Sigmoid colon (tissue), 7 donors: ENCODE measurements around the gene DYNC1I1. TPM values are rescaled to one million over a fixed set of nuclear protein-coding genes. Genes with fewer than 3 reads are reported as not detected.

Experiments
- DNase-seq: peaks from one replicate; pipeline ENCODE4 v3.0.0-alpha.2; 2019
- H3K27ac ChIP-seq, 4 donors: fragments of 200-600 bp; sonication (generic); one replicate each; pipeline ENCODE4 v1.5.1; 2016 to 2019; ENCODE audit warnings: mild to moderate bottlenecking in 1 of 4
- H3K27me3 ChIP-seq, 3 donors: fragments of 200-600 bp; sonication (generic); one replicate each; pipeline ENCODE4 v1.5.1; 2019; ENCODE audit warnings: mild to moderate bottlenecking in 1 of 3
- H3K36me3 ChIP-seq, 4 donors: fragments of 200-600 bp; sonication (generic); one replicate each; pipeline ENCODE4 v1.5.1; 2016 to 2019
- H3K4me1 ChIP-seq, 4 donors: fragments of 200-600 bp; sonication (generic); one replicate each; pipeline ENCODE4 v1.5.1; 2017 to 2019
- H3K4me3 ChIP-seq, 4 donors: fragments of 200-600 bp; sonication (generic); one replicate each; pipeline ENCODE4 v1.5.1; 2017 to 2019; ENCODE audit warnings: mild to moderate bottlenecking in 2 of 4, moderate library complexity in 1 of 4
- H3K9me3 ChIP-seq, 4 donors: fragments of 200-600 bp in 3 of 4; sonication (generic) in 3 of 4; one replicate each; pipeline versions ENCODE4 v1.5.1 to v1.6.1; 2013 to 2019
- CTCF ChIP-seq, 4 experiments: fragments of 450-650 bp in 3 of 4; fragments of 200-600 bp in 1 of 4; IDR thresholded peaks; one replicate each; pipeline ENCODE4 v1.5.1; 2016 to 2019; ENCODE audit warnings: antibody characterized with exemption in 4 of 4, mild to moderate bottlenecking in 3 of 4, moderate library complexity in 2 of 4
- EP300 ChIP-seq, 4 donors: sonication (generic); formaldehyde crosslinking; IDR thresholded peaks; one replicate each; pipeline ENCODE4 v1.6.1; 2017; ENCODE audit warnings: antibody characterized with exemption in 4 of 4
- POLR2A ChIP-seq, 2 donors: fragments of 450-650 bp; IDR thresholded peaks; one replicate each; pipeline ENCODE4 v1.6.1; 2016; ENCODE audit warnings: antibody characterized with exemption in 2 of 2, mild to moderate bottlenecking in 2 of 2, moderate library complexity in 2 of 2
- POLR2AphosphoS5 ChIP-seq, 4 donors: sonication (generic); formaldehyde crosslinking; IDR thresholded peaks; one replicate each; pipeline ENCODE4 v1.6.1; 2017; ENCODE audit warnings: antibody characterized with exemption in 4 of 4
- whole genome bisulfite sequencing, 2 donors: extraction: QIAGEN DNeasy Blood & Tissue Kit; methylation state at CpG; one replicate each; pipeline ENCODE4 v1.1.7; 2013; 5-methylcytosine and 5-hydroxymethylcytosine counted together
- intact Hi-C: fragments of 100-400 bp; cut with DNase I; formaldehyde crosslinking; loops from one replicate; pipeline ENCODE4 v1.15.1; 2023
- polyA plus RNA-seq, 3 donors: library from polyadenylated mRNA; stranded (reverse); fragments of 200-250 nt; gene quantifications; one replicate each; pipeline ENCODE4 v1.2.3, GENCODE V29; 2013
- total RNA-seq, 4 donors: library from RNA; depleted of rRNA; stranded (reverse); fragments of >200 nt; gene quantifications; one replicate each; pipeline ENCODE4 v1.1.0, GENCODE V29; 2016
- donor health status: healthy with polysubstance abuse.
- donor health status: Bipolar disorder and iron deficiency.
- donor health status: healthy.

DYNC1I1 gene
- total and polyA plus RNA-seq, 7 donors = 0.92 to 65.2 (median 45.1) TPM; not detected in 1

- TF ChIP-seq CTCF (IDR thresholded peaks at IDR 0.05) (no peak), EP300 (IDR thresholded peaks at IDR 0.05) (no peak), POLR2AphosphoS5 (IDR thresholded peaks at IDR 0.05) (no peak), POLR2A (IDR thresholded peaks at IDR 0.05) (no peak)
- H3K4me3 ChIP-seq = no peak overlapping the region
- no peak for DNase-seq
- intact Hi-C loops = no loop called here
- no peaks in the 10 kb centered on the region for H3K9me3 ChIP-seq
- no peak overlapping the region for H3K27ac ChIP-seq
- 20 to 43% methylated on average over 3 of the region's 3 CpGs for WGBS, 2 donors
- H3K4me1 ChIP-seq = peaks cover 0 to 8% (median 3%) of the 10 kb centered on the region in 4 donors
- H3K27me3 ChIP-seq = no peaks in the 10 kb centered on the region
- H3K36me3 ChIP-seq = no peaks in the 10 kb centered on the region
Measured at GRCh38 chr7:95957510-95957909, 185.2 kb downstream of the DYNC1I1 start.

GRCh38 chr7:95960706-95961244, 188.4 kb downstream of the DYNC1I1 start:
- peaks cover 0 to 8% (median 3%) of the 10 kb centered on the region in 4 donors for H3K4me1 ChIP-seq
- no peak for DNase-seq
- peaks cover 0 to 3% (median 0%) of the 10 kb centered on the region in 4 donors for H3K9me3 ChIP-seq
- no peak overlapping the region for H3K4me3 ChIP-seq
- intact Hi-C loops = no loop called here
- no peaks in the 10 kb centered on the region for H3K36me3 ChIP-seq
- H3K27ac ChIP-seq = no peak overlapping the region
- H3K27me3 ChIP-seq = no peaks in the 10 kb centered on the region
- no peak for TF ChIP-seq POLR2AphosphoS5 (IDR thresholded peaks at IDR 0.05)
- no peak for TF ChIP-seq POLR2A (IDR thresholded peaks at IDR 0.05)
- no peak for TF ChIP-seq CTCF (IDR thresholded peaks at IDR 0.05)
- TF ChIP-seq EP300 (IDR thresholded peaks at IDR 0.05) = no peak
- 59 to 75% methylated on average over 5 of the region's 5 CpGs for WGBS, 2 donors

- no peaks in the 10 kb centered on the region for H3K27me3 ChIP-seq
- DNase-seq = no peak
- H3K4me3 ChIP-seq = no peak overlapping the region
- H3K27ac ChIP-seq = no peak overlapping the region
- peaks cover 0 to 8% (median 3%) of the 10 kb centered on the region in 4 donors for H3K4me1 ChIP-seq
- intact Hi-C loops = no loop called here
- H3K36me3 ChIP-seq = no peaks in the 10 kb centered on the region
- 9 to 45% methylated on average over 1 of the region's 1 CpG for WGBS, 2 donors
- H3K9me3 ChIP-seq = peaks cover 0 to 3% (median 0%) of the 10 kb centered on the region in 4 donors
- no peak for TF ChIP-seq POLR2AphosphoS5 (IDR thresholded peaks at IDR 0.05)
Measured at GRCh38 chr7:95963446-95963990, 191.2 kb downstream of the DYNC1I1 start.

GRCh38 chr7:95971716-95972115, 199.4 kb downstream of the DYNC1I1 start:
- no peak for DNase-seq
- Histone ChIP-seq H3K36me3 (no peaks in the 10 kb centered on the region), H3K9me3 (no peaks in the 10 kb centered on the region), H3K4me3 (no peak overlapping the region), H3K27me3 (no peaks in the 10 kb centered on the region), H3K27ac (no peak overlapping the region), H3K4me1 (peaks cover 0 to 6% (median 0%) of the 10 kb centered on the region in 4 donors)
- 86% methylated on average over 6 of the region's 6 CpGs for WGBS, 2 donors
- TF ChIP-seq CTCF (IDR thresholded peaks at IDR 0.05) = no peak
- TF ChIP-seq EP300 (IDR thresholded peaks at IDR 0.05) = no peak
- no peak for TF ChIP-seq POLR2A (IDR thresholded peaks at IDR 0.05)
- no peak for TF ChIP-seq POLR2AphosphoS5 (IDR thresholded peaks at IDR 0.05)
- intact Hi-C loops = no loop called here

- intact Hi-C loops = no loop called here
- H3K9me3 ChIP-seq = no peaks in the 10 kb centered on the region
- no peaks in the 10 kb centered on the region for H3K27me3 ChIP-seq
- no peak for DNase-seq
- H3K27ac ChIP-seq = no peak overlapping the region
- no peak for TF ChIP-seq CTCF (IDR thresholded peaks at IDR 0.05)
- no peak for TF ChIP-seq EP300 (IDR thresholded peaks at IDR 0.05)
- TF ChIP-seq POLR2AphosphoS5 (IDR thresholded peaks at IDR 0.05) = no peak
- TF ChIP-seq POLR2A (IDR thresholded peaks at IDR 0.05) = no peak
- H3K4me3 ChIP-seq = no peak overlapping the region
- H3K36me3 ChIP-seq = no peaks in the 10 kb centered on the region
- 57 to 58% methylated on average over 7 of the region's 7 CpGs for WGBS, 2 donors
- H3K4me1 ChIP-seq = peaks cover 0 to 6% (median 2%) of the 10 kb centered on the region in 4 donors
Measured at GRCh38 chr7:95972523-95972922, 200.2 kb downstream of the DYNC1I1 start.
